ENCODE measurements around the gene ZNF107.
"Not testable (repeated sequence)": the region's sequence is repeated elsewhere in the genome, so short reads cannot be mapped to it uniquely, and the experiment has no call there.

ZNF107 gene

GRCh38 chr7:64643566-64643965 lies 22.4 kb upstream of the ZNF107 start:
- no peak for DNase-seq (ENCODE audit: low spot score)

DNA sequence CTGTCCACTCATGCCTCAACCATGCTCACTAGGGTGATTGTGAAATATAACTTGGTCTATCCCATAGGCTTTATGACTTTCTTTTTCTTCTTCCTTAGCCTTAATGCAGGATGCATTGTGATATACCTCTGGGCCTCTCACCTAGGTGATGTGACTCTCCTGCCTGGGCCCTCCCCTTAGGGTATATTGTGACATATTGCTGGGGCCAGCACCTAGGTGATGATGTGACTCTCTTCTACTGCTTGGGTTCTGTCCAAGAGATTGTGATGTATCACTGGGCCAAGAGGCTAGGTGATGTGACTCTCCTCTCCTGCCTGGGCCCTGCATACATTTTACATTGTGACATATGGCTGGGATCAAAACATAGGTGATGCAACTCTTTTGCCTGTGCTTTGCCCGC lies 14.7 kb upstream of the ZNF107 start:
- no peak for DNase-seq (ENCODE audit: low spot score)

DNA sequence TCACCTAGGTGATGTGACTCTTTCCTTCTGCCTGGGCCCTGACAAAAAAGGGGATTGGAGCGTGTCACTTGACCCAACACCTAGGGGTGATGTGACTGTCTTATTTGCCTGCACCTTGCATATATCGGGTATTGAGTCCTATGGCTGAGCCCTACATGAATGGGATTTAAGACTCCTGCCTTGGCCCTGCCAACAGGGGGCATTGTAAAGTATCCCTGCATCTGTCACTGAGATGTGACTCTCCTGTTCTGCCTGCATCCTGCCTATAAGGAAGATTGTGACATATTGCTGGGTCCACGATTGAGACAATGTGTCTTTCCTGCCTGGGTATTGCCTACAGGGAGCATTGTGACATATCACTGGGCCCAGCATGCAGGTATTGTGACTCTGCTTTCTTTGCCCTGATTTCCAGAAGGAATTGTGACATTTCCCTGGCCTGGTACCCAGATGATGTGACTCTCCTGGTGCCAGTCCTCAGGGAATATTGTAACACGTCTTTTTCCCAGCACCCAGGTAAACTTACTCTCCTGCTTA lies 14.2 kb upstream of the ZNF107 start:
- DNase-seq (ENCODE audit: low spot score): no peak

DNA sequence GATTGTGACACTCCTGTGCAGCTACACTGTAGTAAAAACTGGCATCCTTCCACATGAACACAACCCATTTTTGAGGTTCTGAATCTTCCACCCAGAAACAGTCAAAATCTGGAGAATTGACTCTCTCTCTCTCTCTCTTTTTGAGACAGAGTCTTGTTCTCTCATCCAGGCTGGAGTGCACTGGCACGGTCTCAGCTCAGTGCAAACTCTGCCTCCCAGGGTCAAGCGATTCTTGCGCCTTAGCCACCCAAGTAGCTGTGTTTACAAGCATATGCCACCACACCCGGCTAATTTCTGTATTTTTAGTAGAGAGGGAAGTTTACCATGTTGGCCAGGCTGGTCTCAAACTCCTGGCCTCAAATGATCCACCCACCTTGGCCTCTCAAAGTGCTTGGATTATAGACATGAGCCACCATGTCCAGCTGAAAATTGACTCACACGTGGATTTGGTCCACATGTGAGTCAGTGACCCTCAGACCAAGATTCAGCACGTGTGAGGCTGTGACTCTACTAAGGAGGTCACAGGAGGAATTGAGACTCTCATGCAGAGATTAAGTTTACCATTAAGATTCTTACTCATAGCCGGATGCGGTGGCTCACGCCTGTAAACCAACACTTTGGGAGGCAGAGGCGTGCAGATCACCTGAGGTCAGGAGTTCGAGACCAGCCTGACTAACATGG lies 12.1 kb upstream of the ZNF107 start:
- no peak for DNase-seq (ENCODE audit: low spot score)

- no peak for DNase-seq (ENCODE audit: low spot score)
These were observed 11.0 kb upstream of the ZNF107 start for GRCh38 chr7:64654796-64655548.

GRCh38 chr7:64655811-64656210 lies 10.1 kb upstream of the ZNF107 start:
- DNase-seq (ENCODE audit: low spot score): no peak

DNA sequence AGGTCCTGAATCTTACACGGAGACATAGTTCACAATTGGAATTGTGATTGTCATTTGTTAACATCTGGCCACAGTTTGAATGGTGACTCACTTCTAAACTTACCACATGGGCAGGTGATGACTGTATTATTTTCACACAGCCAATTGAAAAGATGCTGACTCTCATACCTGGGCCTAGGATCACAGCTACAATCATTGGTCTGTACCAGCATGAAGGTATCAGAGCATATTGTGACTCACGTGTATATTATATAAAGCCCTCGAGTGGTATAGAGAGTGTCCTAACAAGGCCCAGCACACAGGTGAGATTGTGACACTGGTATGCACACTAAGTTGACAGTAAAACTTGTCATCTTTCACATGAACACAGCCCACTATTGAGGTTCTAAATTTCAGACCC lies 9.4 kb upstream of the ZNF107 start:
- DNase-seq (ENCODE audit: low spot score): no peak

DNA sequence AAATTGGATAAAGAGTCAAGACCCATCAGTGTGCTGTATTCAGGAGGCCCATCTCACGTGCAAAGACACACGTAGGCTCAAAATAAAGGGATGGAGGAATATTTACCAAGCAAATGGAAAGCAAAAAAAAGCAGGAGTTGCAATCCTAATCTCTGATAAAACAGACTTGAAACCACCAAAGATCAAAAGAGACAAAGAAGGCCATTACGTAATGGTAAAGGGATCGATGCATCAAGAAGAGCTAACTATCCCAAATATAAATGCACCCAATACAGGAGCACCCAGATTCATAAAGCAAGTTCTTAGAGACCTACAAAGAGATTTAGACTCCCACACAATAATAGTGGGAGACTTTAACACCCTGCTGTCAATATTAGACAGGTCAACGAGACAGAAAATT lies 3.8 kb upstream of the ZNF107 start:
- DNase-seq (ENCODE audit: low spot score): not testable (repeated sequence)

GRCh38 chr7:64666663-64667050 lies 724 bp downstream of the ZNF107 start:
- no peak for DNase-seq (ENCODE audit: low spot score)

DNA sequence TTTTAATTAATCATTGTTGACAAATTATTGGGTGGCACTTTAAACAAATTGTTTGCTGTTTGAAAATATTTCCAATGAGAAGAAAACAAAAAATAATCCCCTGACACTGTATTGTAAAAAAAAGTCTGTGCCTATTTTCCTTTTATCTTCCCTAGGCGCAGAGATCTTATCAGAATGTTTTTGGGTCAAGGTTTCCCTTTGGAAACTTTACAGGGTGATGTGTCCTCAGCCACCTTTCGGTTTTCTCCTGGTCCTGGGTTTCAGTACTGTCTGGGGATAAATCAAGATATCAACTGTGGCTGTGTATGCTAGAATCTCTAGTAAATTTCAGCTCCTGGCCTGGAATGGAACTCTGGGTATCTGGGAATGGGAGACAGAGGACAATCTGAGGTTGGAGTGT lies 1.4 kb downstream of the ZNF107 start:
- DNase-seq (ENCODE audit: low spot score): no peak

- no peak for DNase-seq (ENCODE audit: low spot score)
These were observed 6.5 kb downstream of the ZNF107 start for GRCh38 chr7:64672414-64672813.

GRCh38 chr7:64685091-64685490 lies 19.2 kb downstream of the ZNF107 start:
- no peak for DNase-seq (ENCODE audit: low spot score)

DNA sequence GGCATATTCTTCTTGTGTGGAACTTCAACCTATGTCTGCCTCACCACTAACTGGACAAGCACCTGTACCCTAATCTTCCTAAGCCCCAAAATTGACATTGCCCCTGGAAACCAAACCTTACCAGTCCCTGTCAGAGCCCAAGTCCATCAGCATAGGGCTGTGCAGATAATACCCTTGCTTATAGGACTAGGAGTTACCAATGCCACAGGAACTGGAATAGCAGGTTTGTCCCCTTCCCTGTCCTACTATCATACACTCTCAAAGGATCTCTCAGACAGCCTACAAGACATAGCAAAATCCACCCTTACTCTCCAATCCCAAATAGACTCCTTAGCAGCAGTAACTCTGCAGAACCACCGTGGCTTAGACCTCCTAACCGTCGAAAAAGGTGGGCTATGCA lies 19.8 kb downstream of the ZNF107 start:
- DNase-seq (ENCODE audit: low spot score): no peak

- DNase-seq (ENCODE audit: low spot score): peak; percentile 54
These were observed 20.7 kb downstream of the ZNF107 start for GRCh38 chr7:64686493-64687184.

DNA sequence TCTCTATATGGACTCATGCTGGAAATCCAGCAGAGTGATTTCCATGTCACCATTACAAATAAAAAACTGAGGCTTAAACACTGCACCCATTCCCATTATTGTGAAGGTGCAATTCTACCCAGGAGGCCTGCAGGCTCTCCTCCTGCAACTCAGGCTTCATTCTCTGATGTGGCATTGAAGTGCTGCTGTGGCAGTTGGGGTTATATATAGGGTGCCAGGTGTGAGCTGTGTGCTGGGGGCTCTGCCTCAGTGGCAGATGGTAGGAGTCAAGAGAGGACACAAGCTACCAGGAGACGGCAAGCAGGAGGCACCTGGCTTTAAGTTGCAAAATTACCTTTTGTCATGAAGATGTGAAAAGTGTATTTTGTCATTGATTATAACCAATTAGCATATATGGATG lies 21.3 kb downstream of the ZNF107 start:
- no peak for DNase-seq (ENCODE audit: low spot score)

- DNase-seq (ENCODE audit: low spot score): no peak
These were observed 23.1 kb downstream of the ZNF107 start for GRCh38 chr7:64688988-64689387.

DNA sequence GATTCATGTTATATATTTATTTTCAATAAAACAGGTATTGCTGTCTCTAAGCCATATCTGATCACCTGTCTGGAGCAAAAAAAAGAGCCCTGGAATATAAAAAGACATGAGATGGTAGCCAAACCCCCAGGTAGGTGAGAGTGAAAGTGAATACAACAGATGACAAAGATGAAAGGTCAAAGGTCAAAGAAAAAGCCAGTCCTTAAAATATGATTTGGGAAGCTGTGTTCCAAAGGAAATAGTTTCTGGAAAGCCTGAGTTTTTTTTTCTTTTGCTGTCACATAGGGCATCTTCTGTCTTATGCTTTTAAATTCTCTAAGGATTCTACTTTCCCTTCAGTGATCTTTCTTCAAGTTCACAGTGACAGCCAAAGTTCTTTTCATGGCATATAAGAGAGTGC lies 25.9 kb downstream of the ZNF107 start:
- no peak for DNase-seq (ENCODE audit: low spot score)

GRCh38 chr7:64697863-64698262 lies 31.9 kb downstream of the ZNF107 start:
- DNase-seq (ENCODE audit: low spot score): not testable (repeated sequence)

GRCh38 chr7:64706625-64707292 lies 40.8 kb downstream of the ZNF107 start:
- DNase-seq (ENCODE audit: low spot score): no peak

DNA sequence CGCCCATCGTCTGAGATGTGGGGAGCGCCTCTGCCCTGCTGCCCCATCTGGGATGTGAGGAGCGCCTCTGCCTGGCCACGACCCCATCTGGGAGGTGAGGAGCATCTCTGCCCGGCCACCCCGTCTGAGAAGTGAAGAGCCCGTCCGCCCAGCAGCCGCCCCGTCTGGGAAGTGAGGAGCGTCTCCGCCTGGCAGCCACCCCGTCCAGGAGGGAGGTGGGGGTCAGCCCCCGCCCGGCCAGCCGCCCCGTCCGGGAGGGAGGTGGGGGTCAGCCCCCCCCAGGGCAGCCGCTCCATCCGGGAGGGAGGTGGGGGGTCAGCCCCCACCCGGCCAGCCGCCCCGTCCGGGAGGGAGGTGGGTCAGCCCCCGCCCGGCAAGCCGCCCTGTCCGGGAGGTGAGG lies 52.0 kb downstream of the ZNF107 start:
- DNase-seq (ENCODE audit: low spot score): not testable (repeated sequence)

DNA sequence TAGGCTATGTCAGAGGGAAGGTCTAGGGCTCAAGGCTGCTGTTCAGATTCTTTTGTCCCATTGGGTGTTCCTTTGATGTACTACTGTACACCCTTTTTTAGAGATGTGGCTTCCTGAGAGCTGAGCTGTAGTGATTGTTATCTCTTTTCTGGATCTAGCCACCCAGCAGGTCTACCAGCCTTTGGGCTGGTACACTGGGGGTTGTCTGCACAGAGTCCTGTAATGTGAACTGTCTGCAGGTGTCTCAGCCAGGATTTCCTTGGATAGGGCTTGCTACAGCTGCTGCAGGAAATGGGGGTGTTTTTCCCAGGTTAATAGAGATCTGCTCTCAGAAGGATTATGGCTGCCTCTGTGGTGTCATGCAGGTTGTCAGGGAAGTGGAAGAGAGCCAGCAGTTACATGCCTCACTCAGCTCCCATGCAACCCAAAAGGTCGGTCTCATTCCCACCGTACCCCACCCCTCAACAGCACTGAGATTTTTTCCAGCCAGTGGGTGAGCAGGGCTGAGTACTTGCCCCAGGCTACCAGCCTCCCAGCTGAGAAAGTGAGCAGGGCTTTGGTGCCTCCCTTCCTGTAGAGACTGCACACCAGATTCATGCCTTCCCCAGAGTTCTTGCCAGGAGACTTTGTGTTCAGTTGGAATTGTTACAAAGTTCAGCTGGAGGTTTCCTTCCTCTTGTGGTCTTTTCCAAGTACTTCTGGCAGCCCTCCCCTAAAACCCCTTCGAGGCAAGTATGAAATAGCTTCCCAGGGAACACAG lies 63.3 kb downstream of the ZNF107 start:
- DNase-seq (ENCODE audit: low spot score): no peak

Data from germinal center (tissue), 1 donor.